HL-60 (cell line): ENCODE results near the gene PLXNB3.
A peak's percentile ranks its signal among the peaks of the same experiment; 100 is the strongest.
"Not testable (repeated sequence)": the region's sequence is repeated elsewhere in the genome, so short reads cannot be mapped to it uniquely, and the experiment has no call there.

Experiments
- DNase-seq, 2 experiments: peaks; one replicate each; pipeline ENCODE4 v3.0.0-alpha.2; 2010 to 2020; ENCODE audit warnings: low read depth in 1 of 2, low spot score in 1 of 2
- H3K27ac ChIP-seq: fragments of 250-450 bp; sonication (Bioruptor Pico); replicated peaks from 2 replicates; pipeline ENCODE4 v1.5.1; 2020; ENCODE audit warnings: mild to moderate bottlenecking, moderate library complexity
- H3K27me3 ChIP-seq: fragments of 250-450 bp; sonication (Bioruptor Pico); 2 replicates; pipeline ENCODE4 v1.5.1; 2021; ENCODE audit warnings: mild to moderate bottlenecking, moderate library complexity; ENCODE audit not compliant: insufficient read depth, poor library complexity, severe bottlenecking
- H3K4me3 ChIP-seq: replicated peaks from 2 replicates; pipeline ENCODE4 v1.5.1; 2011; ENCODE audit warnings: mild to moderate bottlenecking, control low read depth, low read length; ENCODE audit not compliant: insufficient read depth
- GABPA ChIP-seq: IDR thresholded peaks from 2 replicates; pipeline ENCODE4 v1.6.1; 2012; ENCODE audit warnings: low read depth
- POLR2AphosphoS5 ChIP-seq: IDR thresholded peaks from 2 replicates; pipeline ENCODE4 v1.6.1; 2012; ENCODE audit warnings: low read depth
- REST ChIP-seq: IDR thresholded peaks from 2 replicates; pipeline ENCODE4 v1.6.1; 2012; ENCODE audit warnings: low read depth; ENCODE audit not compliant: insufficient replicate concordance
- SPI1 ChIP-seq: IDR thresholded peaks from 2 replicates; pipeline ENCODE4 v1.6.1; 2012; ENCODE audit warnings: low read depth, mild to moderate bottlenecking, borderline replicate concordance
- TF ChIP-seq, protein P1 (sequence below): IDR thresholded peaks from one replicate; pipeline ENCODE4 v1.5.1; 2011; ENCODE audit warnings: low read length, control low read depth, inconsistent platforms; ENCODE audit not compliant: insufficient read depth

Gene PLXNB3

GRCh38 chrX:153728951-153729631 lies 35.0 kb upstream of the PLXNB3 start:
- no peak for TF ChIP-seq GABPA
- TF ChIP-seq REST, result no peak
- TF ChIP-seq, protein P1, sequence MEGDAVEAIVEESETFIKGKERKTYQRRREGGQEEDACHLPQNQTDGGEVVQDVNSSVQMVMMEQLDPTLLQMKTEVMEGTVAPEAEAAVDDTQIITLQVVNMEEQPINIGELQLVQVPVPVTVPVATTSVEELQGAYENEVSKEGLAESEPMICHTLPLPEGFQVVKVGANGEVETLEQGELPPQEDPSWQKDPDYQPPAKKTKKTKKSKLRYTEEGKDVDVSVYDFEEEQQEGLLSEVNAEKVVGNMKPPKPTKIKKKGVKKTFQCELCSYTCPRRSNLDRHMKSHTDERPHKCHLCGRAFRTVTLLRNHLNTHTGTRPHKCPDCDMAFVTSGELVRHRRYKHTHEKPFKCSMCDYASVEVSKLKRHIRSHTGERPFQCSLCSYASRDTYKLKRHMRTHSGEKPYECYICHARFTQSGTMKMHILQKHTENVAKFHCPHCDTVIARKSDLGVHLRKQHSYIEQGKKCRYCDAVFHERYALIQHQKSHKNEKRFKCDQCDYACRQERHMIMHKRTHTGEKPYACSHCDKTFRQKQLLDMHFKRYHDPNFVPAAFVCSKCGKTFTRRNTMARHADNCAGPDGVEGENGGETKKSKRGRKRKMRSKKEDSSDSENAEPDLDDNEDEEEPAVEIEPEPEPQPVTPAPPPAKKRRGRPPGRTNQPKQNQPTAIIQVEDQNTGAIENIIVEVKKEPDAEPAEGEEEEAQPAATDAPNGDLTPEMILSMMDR, result no peak
- TF ChIP-seq POLR2AphosphoS5, result no peak
- no peak for TF ChIP-seq SPI1

GRCh38 chrX:153730115-153730514 lies 33.9 kb upstream of the PLXNB3 start:
- H3K27me3 ChIP-seq, H3K27ac ChIP-seq, DNase-seq, H3K4me3 ChIP-seq: not testable (repeated sequence)

More at GRCh38 chrX:153728951-153729631, 35.0 kb upstream of the PLXNB3 start:
- no peak overlapping the region for H3K27ac ChIP-seq
- no peaks in the 10 kb centered on the region for H3K27me3 ChIP-seq
- no peak overlapping the region for H3K4me3 ChIP-seq
- no peak for DNase-seq

DNA sequence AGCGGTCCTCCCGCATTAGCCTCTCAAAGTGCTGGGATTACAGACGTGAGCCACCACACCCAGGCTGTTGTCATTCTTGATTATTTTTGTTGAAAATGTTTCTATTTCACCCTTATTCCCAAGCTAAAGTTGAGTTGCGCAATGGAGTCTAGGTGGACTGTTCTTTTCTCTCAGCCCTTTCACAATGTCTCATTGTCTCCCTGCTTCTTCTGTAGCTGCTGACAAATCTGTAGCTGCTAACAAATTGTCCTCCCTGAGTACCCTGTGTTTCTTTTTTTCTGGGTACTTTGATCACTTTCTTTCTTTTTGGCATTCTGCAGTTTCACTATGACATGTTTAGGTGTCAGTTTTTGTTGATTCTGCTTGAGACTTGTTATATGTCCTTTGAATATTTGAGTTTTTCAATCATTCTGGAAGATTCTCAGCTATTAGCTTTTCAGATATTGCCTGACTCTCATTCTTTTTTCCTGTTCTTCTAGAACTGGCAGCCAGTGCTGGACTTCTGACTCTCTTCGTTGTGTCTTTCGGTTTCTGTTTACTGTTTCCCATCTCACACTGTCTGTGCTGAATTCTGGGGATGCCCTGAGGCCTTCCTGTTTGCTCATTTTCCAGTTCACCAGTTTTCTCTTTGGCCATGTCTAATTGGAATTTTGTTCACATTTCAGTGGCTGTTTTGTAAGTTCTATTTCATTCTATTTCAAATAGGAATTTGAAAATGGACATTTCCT lies 32.8 kb upstream of the PLXNB3 start:
- TF ChIP-seq GABPA (no peak), SPI1 (no peak), POLR2AphosphoS5 (no peak), REST (no peak)
- TF ChIP-seq, protein P1, result no peak
- Histone ChIP-seq H3K27me3 (no peaks in the 10 kb centered on the region), H3K27ac (no peak overlapping the region), H3K4me3 (no peak overlapping the region)
- peak in 1 of 2 experiments; percentile 13 for DNase-seq

- no peak for DNase-seq
- H3K27ac ChIP-seq, result no peak overlapping the region
- H3K27me3 ChIP-seq, result no peaks in the 10 kb centered on the region
- TF ChIP-seq POLR2AphosphoS5 (no peak), GABPA (no peak), REST (no peak), SPI1 (no peak)
- TF ChIP-seq, protein P1, result no peak
- H3K4me3 ChIP-seq, result no peak overlapping the region
Observed at GRCh38 chrX:153731845-153732215, 32.2 kb upstream of the PLXNB3 start.
